Lung (tissue), 12 donors: Measurements from ENCODE around the gene SLC22A5. TPM values are rescaled to one million over a fixed set of nuclear protein-coding genes. Genes with fewer than 3 reads are reported as not detected.

Source experiments
- ATAC-seq: fragments of 200-7000 bp; cut with Tn5 transposase; one replicate; pipeline ENCODE4 v1.9.1; 2020; ENCODE audit warnings: moderate number of reproducible peaks; ENCODE audit not compliant: insufficient read depth, low FRiP score
- DNase-seq, 3 donors: peaks; one replicate each; pipeline ENCODE4 v3.0.0-alpha.2; 2013 to 2017
- H3K27ac ChIP-seq, 2 donors: one replicate each; pipeline ENCODE4 v1.5.1; 2013; ENCODE audit warnings: mild to moderate bottlenecking in 2 of 2, moderate library complexity in 2 of 2, control low read depth in 1 of 2, inconsistent platforms in 1 of 2, low read depth in 1 of 2, low read length in 1 of 2
- H3K27me3 ChIP-seq, 3 donors: one replicate each; pipeline ENCODE4 v1.5.1; 2013; ENCODE audit warnings: low read length in 2 of 3; ENCODE audit not compliant: control insufficient read depth in 3 of 3, insufficient read depth in 3 of 3
- H3K36me3 ChIP-seq, 4 donors: one replicate each; pipeline ENCODE4 v1.5.1; 2013; ENCODE audit warnings: low read length in 4 of 4, mild to moderate bottlenecking in 1 of 4, moderate library complexity in 1 of 4; ENCODE audit not compliant: control insufficient read depth in 4 of 4, insufficient read depth in 4 of 4
- H3K4me1 ChIP-seq, 5 donors: one replicate each; pipeline ENCODE4 v1.5.1; 2013; ENCODE audit warnings: low read length in 5 of 5, mild to moderate bottlenecking in 2 of 5, moderate library complexity in 1 of 5; ENCODE audit not compliant: control insufficient read depth in 5 of 5, insufficient read depth in 5 of 5
- H3K4me3 ChIP-seq: one replicate; pipeline ENCODE4 v1.5.1; 2013; ENCODE audit warnings: mild to moderate bottlenecking, control low read depth, moderate library complexity
- H3K9ac ChIP-seq, 2 donors: one replicate each; pipeline ENCODE4 v1.5.1; 2013; ENCODE audit warnings: low read length in 2 of 2, control low read depth in 1 of 2; ENCODE audit not compliant: insufficient read depth in 1 of 2
- H3K9me3 ChIP-seq, 4 donors: one replicate each; pipeline ENCODE4 v1.5.1; 2013; ENCODE audit warnings: low read length in 3 of 4, mild to moderate bottlenecking in 1 of 4, moderate library complexity in 1 of 4; ENCODE audit not compliant: control insufficient read depth in 4 of 4, insufficient read depth in 3 of 4
- WGBS, 2 donors: extraction: QIAGEN DNeasy Blood & Tissue Kit; methylation state at CpG; one replicate each; pipeline ENCODE4 v1.1.7; 2013; 5-methylcytosine and 5-hydroxymethylcytosine counted together
- polyA plus RNA-seq, 2 donors: library from polyadenylated mRNA; stranded (reverse); fragments of 200-250 nt; gene quantifications; one replicate each; pipeline ENCODE4 v1.2.1, GENCODE V29; 2013
- total RNA-seq, 2 donors: library from RNA; depleted of rRNA in 1 of 2; stranded (reverse); fragments of >200 nt in 1 of 2; gene quantifications; one replicate each; pipeline ENCODE4 v1.2.1, GENCODE V29; 2014 to 2021
- TF ChIP-seq, protein P1 (sequence below): IDR thresholded peaks from 2 replicates; pipeline ENCODE4 v1.5.1; 2012; ENCODE audit warnings: mild to moderate bottlenecking; ENCODE audit errors: control extremely low read depth, extremely low read depth
- donor health status: control.
- donor health status: control.
- donor health status: Bipolar disorder and iron deficiency.
- donor health status: healthy.
- donor health status: DM: yes; HTN: yes; CAD: no.

SLC22A5 gene
- total and polyA plus RNA-seq, 4 donors: 4.6 to 12.7 (median 7.9) TPM

GRCh38 chr5:132380047-132380446 is 10.5 kb downstream of the SLC22A5 start:
- DNase-seq: no peak
- H3K36me3 ChIP-seq: peaks cover 0 to 12% (median 6%) of the 10 kb centered on the region in 4 donors
- H3K4me1 ChIP-seq: no peaks in the 10 kb centered on the region
- H3K27ac ChIP-seq: no peak overlapping the region
- H3K9ac ChIP-seq: no peak overlapping the region
- H3K9me3 ChIP-seq: no peaks in the 10 kb centered on the region
- no peak for ATAC-seq
- TF ChIP-seq, protein P1, sequence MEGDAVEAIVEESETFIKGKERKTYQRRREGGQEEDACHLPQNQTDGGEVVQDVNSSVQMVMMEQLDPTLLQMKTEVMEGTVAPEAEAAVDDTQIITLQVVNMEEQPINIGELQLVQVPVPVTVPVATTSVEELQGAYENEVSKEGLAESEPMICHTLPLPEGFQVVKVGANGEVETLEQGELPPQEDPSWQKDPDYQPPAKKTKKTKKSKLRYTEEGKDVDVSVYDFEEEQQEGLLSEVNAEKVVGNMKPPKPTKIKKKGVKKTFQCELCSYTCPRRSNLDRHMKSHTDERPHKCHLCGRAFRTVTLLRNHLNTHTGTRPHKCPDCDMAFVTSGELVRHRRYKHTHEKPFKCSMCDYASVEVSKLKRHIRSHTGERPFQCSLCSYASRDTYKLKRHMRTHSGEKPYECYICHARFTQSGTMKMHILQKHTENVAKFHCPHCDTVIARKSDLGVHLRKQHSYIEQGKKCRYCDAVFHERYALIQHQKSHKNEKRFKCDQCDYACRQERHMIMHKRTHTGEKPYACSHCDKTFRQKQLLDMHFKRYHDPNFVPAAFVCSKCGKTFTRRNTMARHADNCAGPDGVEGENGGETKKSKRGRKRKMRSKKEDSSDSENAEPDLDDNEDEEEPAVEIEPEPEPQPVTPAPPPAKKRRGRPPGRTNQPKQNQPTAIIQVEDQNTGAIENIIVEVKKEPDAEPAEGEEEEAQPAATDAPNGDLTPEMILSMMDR: no peak
- no peaks in the 10 kb centered on the region for H3K27me3 ChIP-seq
- WGBS, 2 donors: 96 to 98% methylated on average over 6 of the region's 6 CpGs
- H3K4me3 ChIP-seq: no peak overlapping the region

DNA sequence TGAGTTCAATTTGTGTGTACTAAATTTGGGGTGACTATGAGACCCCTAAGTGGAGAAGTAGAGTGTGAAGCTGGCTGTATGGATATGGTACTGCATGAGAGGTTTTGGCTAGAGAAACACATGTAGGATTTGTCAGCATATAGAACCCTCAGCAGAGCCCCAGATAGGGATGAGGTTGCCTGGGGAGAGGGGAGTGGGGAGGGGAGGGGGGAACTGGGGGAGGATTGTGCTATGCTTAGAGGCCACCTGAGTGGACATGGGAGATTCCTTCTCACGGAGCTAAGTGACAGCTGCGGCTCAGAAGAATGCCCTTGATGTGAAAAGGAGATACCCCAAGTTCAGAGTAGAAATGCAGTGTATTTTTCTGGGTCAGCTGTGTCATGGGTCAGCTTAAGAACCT is 11.2 kb downstream of the SLC22A5 start:
- Histone ChIP-seq H3K4me1 (peaks cover 0 to 3% (median 2%) of the 10 kb centered on the region in 5 donors), H3K9ac (no peak overlapping the region), H3K36me3 (peaks cover 0 to 12% (median 6%) of the 10 kb centered on the region in 4 donors), H3K27me3 (no peaks in the 10 kb centered on the region), H3K4me3 (no peak overlapping the region), H3K27ac (no peak overlapping the region), H3K9me3 (no peaks in the 10 kb centered on the region)
- 82 to 84% methylated on average over 2 of the region's 2 CpGs for WGBS, 2 donors
- ATAC-seq (no peak), DNase-seq (no peak)
- TF ChIP-seq, protein P1: no peak

DNA sequence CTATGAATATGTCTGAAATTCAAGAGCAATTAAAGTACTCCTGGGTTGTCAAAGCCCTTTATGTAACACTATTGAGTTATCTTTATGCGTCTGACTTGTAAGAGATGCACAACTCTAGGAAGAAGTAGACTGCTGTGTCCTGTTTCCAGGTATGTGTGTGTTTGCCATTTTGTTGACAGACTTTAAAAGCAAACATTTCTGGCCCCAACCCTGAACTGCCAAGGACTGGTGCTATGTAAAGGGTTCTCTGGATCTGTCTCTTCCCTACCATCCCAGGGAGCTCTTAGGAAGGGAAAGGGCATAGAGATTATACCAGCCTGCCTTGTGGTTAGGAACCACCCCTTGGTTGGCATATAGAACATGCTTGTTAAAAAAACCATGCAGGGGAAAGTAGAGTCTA is 12.1 kb downstream of the SLC22A5 start:
- TF ChIP-seq, protein P1: no peak
- Histone ChIP-seq H3K9ac (no peak overlapping the region), H3K4me1 (peaks cover 0 to 4% (median 3%) of the 10 kb centered on the region in 5 donors), H3K36me3 (peaks cover 0 to 12% (median 6%) of the 10 kb centered on the region in 4 donors), H3K4me3 (no peak overlapping the region), H3K9me3 (no peaks in the 10 kb centered on the region), H3K27ac (no peak overlapping the region), H3K27me3 (no peaks in the 10 kb centered on the region)
- no peak for ATAC-seq
- 71 to 86% methylated on average over 1 of the region's 1 CpG for WGBS, 2 donors
- no peak for DNase-seq

DNA sequence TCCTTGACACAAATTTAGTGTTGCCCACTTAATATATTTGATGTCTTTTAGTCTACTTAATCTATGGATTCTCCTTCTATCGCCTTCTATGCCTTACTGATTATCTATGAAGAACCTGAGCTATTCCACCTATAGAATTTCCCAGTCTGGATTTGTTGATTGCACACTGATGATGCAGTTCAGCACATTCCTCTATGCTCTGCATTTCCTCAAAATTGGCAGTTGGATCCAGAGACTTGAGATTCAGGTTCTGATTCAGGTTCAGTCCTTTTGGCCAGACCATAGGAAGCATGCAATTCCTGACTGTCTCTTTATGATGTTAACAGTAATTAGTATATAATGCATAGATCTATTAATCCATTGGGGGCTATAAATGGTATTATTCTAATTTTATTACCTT is 13.8 kb downstream of the SLC22A5 start:
- TF ChIP-seq, protein P1: no peak
- Histone ChIP-seq H3K4me1 (peaks cover 0 to 18% (median 11%) of the 10 kb centered on the region in 5 donors), H3K27ac (no peak overlapping the region), H3K9me3 (no peaks in the 10 kb centered on the region), H3K4me3 (no peak overlapping the region), H3K9ac (no peak overlapping the region), H3K36me3 (peaks cover 0 to 12% (median 8%) of the 10 kb centered on the region in 4 donors), H3K27me3 (no peaks in the 10 kb centered on the region)
- 48 to 97% methylated on average over 1 of the region's 1 CpG for WGBS, 2 donors
- ATAC-seq (no peak), DNase-seq (no peak)
